Fibroblast of skin of right quadriceps (primary cell): ENCODE data around the gene NTRK3.
A peak's percentile ranks its signal among the peaks of the same experiment; 100 is the strongest.

ENCODE experiments used
- DNase-seq: peaks from one replicate; pipeline ENCODE4 v3.0.0-alpha.2; 2013

The NTRK3 gene

GRCh38 chr15:88256279-88257230 lies at the start of gene NTRK3:
Gene NTRK3 (minus strand): TSS chr15:88256739. CDS start chr15:88256153, 586 bp downstream.
- peak; percentile 29 for DNase-seq

GRCh38 chr15:88303395-88303794 lies 46.9 kb upstream of the NTRK3 start:
- DNase-seq, result no peak

- DNase-seq, result no peak
Measured at GRCh38 chr15:88302373-88302772, 45.8 kb upstream of the NTRK3 start.

GRCh38 chr15:88301311-88301710 lies 44.8 kb upstream of the NTRK3 start:
- DNase-seq, result no peak

GRCh38 chr15:88300861-88301260 lies 44.3 kb upstream of the NTRK3 start:
- no peak for DNase-seq

GRCh38 chr15:88300089-88300488 lies 43.5 kb upstream of the NTRK3 start:
- no peak for DNase-seq

- DNase-seq, result no peak
Measured at GRCh38 chr15:88299497-88299896, 43.0 kb upstream of the NTRK3 start.

GRCh38 chr15:88288661-88289060 lies 32.1 kb upstream of the NTRK3 start:
- no peak for DNase-seq

GRCh38 chr15:88288206-88288605 lies 31.7 kb upstream of the NTRK3 start:
- DNase-seq, result no peak

- no peak for DNase-seq
Measured at GRCh38 chr15:88284318-88284998, 27.9 kb upstream of the NTRK3 start.

GRCh38 chr15:88282614-88283013 lies 26.1 kb upstream of the NTRK3 start:
- no peak for DNase-seq

- DNase-seq, result no peak
Measured at GRCh38 chr15:88276821-88277410, 20.4 kb upstream of the NTRK3 start.

GRCh38 chr15:88275804-88276203 lies 19.3 kb upstream of the NTRK3 start:
- DNase-seq, result no peak

GRCh38 chr15:88274553-88275460 lies 18.3 kb upstream of the NTRK3 start:
- DNase-seq, result peak; percentile 53

- DNase-seq, result no peak
Measured at GRCh38 chr15:88272421-88272820, 15.9 kb upstream of the NTRK3 start.

GRCh38 chr15:88269356-88270062 lies 13.0 kb upstream of the NTRK3 start:
- DNase-seq, result no peak

- DNase-seq, result peak; percentile 8
Measured at GRCh38 chr15:88267720-88268119, 11.2 kb upstream of the NTRK3 start.

GRCh38 chr15:88266170-88266569 lies 9.6 kb upstream of the NTRK3 start:
- no peak for DNase-seq

- DNase-seq, result no peak
Measured at GRCh38 chr15:88264622-88265021, 8.1 kb upstream of the NTRK3 start.

GRCh38 chr15:88262064-88262463 lies 5.5 kb upstream of the NTRK3 start:
- no peak for DNase-seq

- peak; percentile 19 for DNase-seq
Measured at GRCh38 chr15:88258093-88258641, 1.6 kb upstream of the NTRK3 start.
